SIG-M5 treated with dmso at 0.1 percent for 504 hours (cell line): ENCODE measurements around the gene ERC1.
"Not testable (repeated sequence)": the region's sequence is repeated elsewhere in the genome, so short reads cannot be mapped to it uniquely, and the experiment has no call there.

Source experiments
- DNase-seq: peaks from one replicate; lab custom pipeline; 2025; ENCODE audit not compliant: unreplicated experiment; lab: John Stamatoyannopoulos, UW

The ERC1 gene

DNA sequence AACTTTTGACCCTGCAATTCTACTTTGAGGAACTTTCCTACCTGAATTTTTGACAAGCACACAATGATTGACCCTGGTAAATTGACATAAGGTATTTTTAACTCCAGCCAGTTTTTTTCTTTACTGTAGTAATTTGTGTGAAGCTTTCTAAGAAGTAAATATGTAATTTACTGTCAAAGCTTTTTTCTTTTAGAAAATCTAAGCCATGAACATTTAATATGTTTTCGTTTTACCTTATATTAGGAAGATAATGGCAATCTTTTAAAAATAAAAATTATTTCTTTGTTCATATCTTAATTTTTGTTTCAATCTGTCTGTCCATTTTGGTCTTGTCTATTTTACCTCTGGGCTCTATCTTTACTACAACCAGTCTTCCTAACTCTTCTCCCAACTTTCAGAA lies 323.5 kb downstream of the ERC1 start:
- no peak for DNase-seq

- DNase-seq = not testable (repeated sequence)
Observed at GRCh38 chr12:1316991-1317390, 326.0 kb downstream of the ERC1 start.

- no peak for DNase-seq
Observed at GRCh38 chr12:1318327-1319031, 327.5 kb downstream of the ERC1 start.

DNA sequence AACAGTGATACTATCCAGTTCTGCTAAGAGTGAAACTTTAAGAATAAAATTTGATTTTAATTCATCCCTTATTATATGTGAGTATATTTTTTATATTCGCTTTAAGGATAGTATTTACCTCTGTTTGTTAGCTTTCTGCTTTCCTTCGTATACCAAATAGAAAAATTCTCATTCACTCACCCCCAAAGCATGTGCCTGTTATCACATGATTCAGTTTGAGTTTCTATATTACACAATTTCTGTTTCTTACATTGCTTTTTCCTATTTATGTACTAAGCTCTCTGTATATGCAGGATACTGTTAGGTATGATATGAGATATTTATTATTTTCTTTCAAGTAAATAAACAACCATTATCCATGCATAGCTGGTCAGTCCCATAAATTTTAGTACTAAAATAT lies 328.2 kb downstream of the ERC1 start:
- no peak for DNase-seq

DNA sequence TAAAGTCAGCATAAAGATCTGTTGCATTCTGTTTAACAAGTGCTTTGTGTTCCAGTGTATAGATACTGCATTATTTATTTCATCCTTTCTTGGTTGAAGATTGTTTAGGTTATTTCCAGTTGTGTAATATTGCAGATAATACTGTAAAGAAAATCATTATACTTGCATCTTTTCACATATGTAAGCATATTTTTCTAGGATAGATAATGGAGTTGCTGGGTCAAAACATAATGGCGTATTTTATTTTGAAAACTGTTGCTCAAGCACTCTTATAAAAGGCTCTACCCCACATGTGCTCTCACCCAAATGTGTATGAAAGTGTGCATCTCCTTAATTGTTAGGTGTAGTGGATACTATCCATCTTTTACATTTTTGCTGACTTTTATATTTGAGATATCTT lies 329.0 kb downstream of the ERC1 start:
- no peak for DNase-seq

DNA sequence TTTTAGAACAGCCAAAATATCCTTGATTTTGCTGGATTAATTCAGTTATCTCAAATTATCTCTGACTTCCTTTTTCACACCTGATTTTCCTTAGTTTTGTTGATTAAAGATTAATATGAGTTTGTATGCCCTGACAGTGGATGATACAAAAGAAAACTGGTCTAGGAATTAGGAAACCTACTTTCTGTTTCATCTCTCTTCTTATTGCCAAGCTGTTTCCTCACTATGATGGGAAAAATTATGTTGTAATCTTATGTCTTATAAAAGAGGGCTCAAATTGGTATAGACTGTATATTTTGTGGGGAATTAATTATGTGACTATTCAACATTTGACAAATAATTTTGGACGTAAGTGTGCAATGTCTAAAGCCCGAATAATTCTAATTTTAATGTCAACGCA lies 331.8 kb downstream of the ERC1 start:
- peak; percentile 15 for DNase-seq

GRCh38 chr12:1324099-1324498 lies 333.1 kb downstream of the ERC1 start:
- DNase-seq = no peak

GRCh38 chr12:1324910-1325309 lies 333.9 kb downstream of the ERC1 start:
- no peak for DNase-seq

- DNase-seq = no peak
Observed at GRCh38 chr12:1325666-1326065, 334.6 kb downstream of the ERC1 start.

DNA sequence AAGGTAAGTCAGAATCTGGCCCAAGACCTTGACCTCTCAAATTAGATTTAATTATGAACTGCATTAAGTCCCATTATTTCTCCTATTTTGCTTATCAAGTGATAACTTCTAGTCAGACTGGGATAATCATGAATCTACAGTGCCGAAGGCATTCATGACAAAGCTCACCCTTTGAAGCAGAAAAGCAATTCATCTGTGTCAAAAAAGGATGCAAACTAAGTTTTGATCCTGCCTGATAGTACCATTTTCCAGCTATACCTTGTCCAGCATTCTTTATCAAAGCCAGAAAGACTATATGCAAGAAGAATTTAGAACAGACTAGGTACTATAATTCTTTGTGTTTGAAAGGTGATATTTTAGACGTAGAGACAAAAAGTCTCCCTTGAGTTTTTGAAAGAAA lies 335.2 kb downstream of the ERC1 start:
- DNase-seq = no peak

GRCh38 chr12:1328391-1328790 lies 337.4 kb downstream of the ERC1 start:
- peak; percentile 90 for DNase-seq

- no peak for DNase-seq
Observed at GRCh38 chr12:1329784-1330476, 338.9 kb downstream of the ERC1 start.

DNA sequence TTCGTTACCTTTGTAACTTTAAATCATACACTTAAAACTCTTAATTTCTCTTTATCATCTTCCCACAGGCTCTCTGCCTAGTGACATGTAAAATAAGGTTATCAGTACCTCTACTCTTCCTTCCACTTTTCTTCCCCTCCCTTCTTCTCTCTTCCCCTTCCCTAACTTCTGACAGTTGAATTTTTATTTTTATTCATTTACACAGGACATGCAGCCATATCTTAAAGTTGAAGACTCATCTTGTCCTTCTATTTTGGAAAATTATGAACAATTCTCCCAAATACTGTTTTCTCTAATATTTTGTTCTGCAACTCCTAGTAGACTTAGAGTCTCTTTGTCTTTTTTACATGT lies 339.4 kb downstream of the ERC1 start:
- no peak for DNase-seq

DNA sequence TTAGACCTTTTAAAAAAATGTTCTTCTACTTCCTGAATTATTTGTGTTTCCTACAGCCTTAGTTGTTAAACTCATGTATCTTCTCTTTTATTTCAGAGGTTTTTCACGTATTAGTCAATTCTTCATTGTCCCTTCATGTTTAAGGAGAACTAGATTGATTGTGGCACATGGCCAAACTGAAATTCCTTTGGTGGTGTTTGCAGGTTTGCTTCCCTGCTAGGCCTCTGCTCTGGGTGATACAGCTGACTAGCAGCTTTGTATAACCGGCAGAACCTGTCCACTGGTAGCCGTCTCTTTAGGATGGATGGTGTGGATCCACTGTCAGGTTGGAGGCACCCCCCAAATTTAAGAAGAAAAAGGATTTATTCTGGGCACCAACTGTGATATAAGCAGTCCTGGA lies 341.3 kb downstream of the ERC1 start:
- DNase-seq = peak; percentile 12

DNA sequence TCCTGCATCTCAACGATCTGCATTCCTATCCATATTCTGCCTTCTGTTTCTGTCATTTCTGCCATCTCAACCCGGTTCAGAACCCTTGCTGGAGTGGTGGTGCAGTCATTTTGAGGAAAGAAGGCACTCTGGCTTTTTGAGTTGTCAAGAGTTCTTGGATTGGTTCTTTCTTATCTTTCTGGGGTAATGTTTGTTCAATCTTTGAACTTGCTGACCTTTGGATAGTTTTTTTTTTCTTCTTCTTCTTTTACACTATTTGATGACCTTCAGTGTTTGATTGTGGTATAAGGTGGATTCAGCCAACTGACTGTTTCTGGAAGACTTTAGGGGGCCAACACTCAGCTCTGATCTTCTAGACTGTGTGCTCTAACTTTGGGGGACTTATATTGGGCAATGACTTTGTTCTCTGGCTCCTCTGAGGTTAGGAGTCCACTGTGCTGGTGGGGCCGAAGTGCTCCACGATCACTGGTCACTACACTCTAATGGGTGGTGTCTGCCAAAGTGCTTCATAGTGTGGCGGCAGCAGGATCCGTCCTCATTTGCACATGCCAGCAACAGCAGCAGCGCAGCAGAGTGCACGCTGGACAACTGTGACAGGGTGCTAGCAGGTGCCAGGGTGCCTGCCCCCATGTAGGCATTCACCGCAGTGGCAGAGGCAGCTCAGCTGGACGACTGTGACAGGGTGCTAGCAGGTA lies 347.6 kb downstream of the ERC1 start:
- no peak for DNase-seq

DNA sequence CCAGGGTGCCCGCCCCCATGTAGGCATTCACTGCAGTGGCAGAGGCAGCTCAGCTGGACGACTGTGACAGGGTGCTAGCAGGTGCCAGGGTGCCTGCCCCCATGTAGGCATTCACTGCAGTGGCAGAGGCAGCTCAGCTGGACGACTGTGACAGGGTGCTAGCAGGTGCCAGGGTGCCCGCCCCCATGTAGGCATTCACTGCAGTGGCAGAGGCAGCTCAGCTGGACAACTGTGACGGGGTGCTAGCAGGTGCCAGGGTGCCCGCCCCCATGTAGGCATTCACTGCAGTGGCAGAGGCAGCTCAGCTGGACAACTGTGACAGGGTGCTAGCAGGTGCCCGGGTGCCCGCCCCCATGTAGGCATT lies 348.1 kb downstream of the ERC1 start:
- DNase-seq = not testable (repeated sequence)

- no peak for DNase-seq
Observed at GRCh38 chr12:1339618-1340319, 348.7 kb downstream of the ERC1 start.

- DNase-seq = not testable (repeated sequence)
Observed at GRCh38 chr12:1341270-1341669, 350.2 kb downstream of the ERC1 start.

DNA sequence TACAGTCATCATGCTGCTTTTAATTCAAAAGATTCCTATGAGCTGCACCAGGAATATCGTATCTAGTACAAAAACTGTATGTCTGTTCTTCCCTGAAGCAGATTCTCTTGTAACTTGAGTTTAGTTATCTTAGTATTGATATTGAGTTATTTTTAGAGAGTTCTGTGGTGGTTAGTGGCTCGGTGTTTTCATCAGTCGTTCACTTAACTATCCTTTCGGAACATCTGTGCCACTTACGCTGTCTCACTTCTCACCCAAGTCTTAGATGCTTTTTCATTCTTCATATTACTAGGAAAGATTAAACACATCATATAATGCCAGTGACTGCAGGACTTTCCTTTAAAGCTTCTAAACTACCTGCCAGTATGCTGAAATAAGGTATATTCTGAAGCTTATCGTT lies 352.4 kb downstream of the ERC1 start:
- DNase-seq = no peak

- DNase-seq = no peak
Observed at GRCh38 chr12:1344245-1344644, 353.2 kb downstream of the ERC1 start.

DNA sequence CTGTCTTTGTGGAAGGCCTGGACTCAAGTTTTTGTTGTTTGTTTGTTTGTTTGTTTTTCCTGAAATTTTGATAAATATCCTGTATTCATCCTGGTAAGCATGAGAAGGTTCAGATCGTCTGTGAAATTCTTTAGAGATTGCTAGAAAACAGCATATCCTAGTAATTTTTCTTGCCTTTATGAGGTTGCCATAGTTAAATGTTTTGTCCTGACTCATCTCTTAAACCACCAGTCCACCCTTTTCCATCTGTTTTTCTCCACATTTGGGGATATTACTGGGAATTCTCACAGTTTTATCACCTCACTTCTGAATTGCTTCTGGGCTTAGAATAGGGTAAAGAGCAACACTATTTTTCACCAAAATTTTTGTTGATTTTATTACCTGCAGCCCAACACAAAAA lies 355.1 kb downstream of the ERC1 start:
- no peak for DNase-seq

- no peak for DNase-seq
Observed at GRCh38 chr12:1347294-1347693, 356.3 kb downstream of the ERC1 start.
